Chondrocyte (in vitro differentiated cells): Measurements from ENCODE around the gene ENTPD6. TPM values are rescaled to one million over a fixed set of nuclear protein-coding genes. Genes with fewer than 3 reads are reported as not detected.

Source experiments
- DNase-seq: peaks from one replicate; pipeline ENCODE4 v3.0.0; 2021; ENCODE audit warnings: mixed read lengths, low spot score
- H3K27ac Mint-ChIP-seq: one replicate; pipeline ENCODE4 v1.8.0; 2021; ENCODE audit warnings: mild to moderate bottlenecking, moderate library complexity, mixed read lengths; ENCODE audit not compliant: unreplicated experiment
- H3K27me3 Mint-ChIP-seq: 2 replicates; pipeline ENCODE4 v1.8.0; 2021; ENCODE audit warnings: low read depth, mixed read lengths
- H3K36me3 Mint-ChIP-seq: 2 replicates; pipeline ENCODE4 v1.8.0; 2021; ENCODE audit warnings: low read depth, mixed read lengths
- H3K4me1 Mint-ChIP-seq: 2 replicates; pipeline ENCODE4 v1.8.0; 2021; ENCODE audit warnings: low read depth, mild to moderate bottlenecking, mixed read lengths
- H3K4me3 Mint-ChIP-seq: one replicate; pipeline ENCODE4 v1.8.0; 2021; ENCODE audit warnings: mild to moderate bottlenecking, moderate library complexity, mixed read lengths; ENCODE audit not compliant: unreplicated experiment
- H3K9me3 Mint-ChIP-seq: 2 replicates; pipeline ENCODE4 v1.8.0; 2021; ENCODE audit warnings: low read depth, mixed read lengths
- CTCF ChIP-seq: fragments of 200-600 bp; sonication (generic); IDR thresholded peaks from 2 replicates; pipeline ENCODE4 v1.5.0; 2021; ENCODE audit warnings: antibody characterized with exemption, mild to moderate bottlenecking, moderate library complexity
- total RNA-seq: library from RNA; stranded (reverse); gene quantifications from 3 replicates; pipeline ENCODE4 v1.2.1, GENCODE V29; 2021

Gene ENTPD6
- total RNA-seq, 1 donor from 2014 or later, result 53.5 TPM

- DNase-seq, result no peak
- peaks cover 2% of the 10 kb centered on the region for H3K36me3 Mint-ChIP-seq
- peak overlapping the region; percentile 8 for H3K27ac Mint-ChIP-seq
- H3K9me3 Mint-ChIP-seq, result no peaks in the 10 kb centered on the region
- H3K4me1 Mint-ChIP-seq, result peaks cover 36% of the 10 kb centered on the region
- no peak for TF ChIP-seq CTCF
- no peak overlapping the region for H3K4me3 Mint-ChIP-seq
- no peaks in the 10 kb centered on the region for H3K27me3 Mint-ChIP-seq
Observed at GRCh38 chr20:25206063-25206403, 10.5 kb downstream of the ENTPD6 start.

GRCh38 chr20:25206548-25206947, 11.0 kb downstream of the ENTPD6 start:
- Mint-ChIP-seq H3K4me1 (peaks cover 36% of the 10 kb centered on the region), H3K4me3 (no peak overlapping the region), H3K27ac (no peak overlapping the region), H3K27me3 (no peaks in the 10 kb centered on the region), H3K36me3 (peaks cover 6% of the 10 kb centered on the region), H3K9me3 (no peaks in the 10 kb centered on the region)
- DNase-seq, result no peak
- no peak for TF ChIP-seq CTCF

DNA sequence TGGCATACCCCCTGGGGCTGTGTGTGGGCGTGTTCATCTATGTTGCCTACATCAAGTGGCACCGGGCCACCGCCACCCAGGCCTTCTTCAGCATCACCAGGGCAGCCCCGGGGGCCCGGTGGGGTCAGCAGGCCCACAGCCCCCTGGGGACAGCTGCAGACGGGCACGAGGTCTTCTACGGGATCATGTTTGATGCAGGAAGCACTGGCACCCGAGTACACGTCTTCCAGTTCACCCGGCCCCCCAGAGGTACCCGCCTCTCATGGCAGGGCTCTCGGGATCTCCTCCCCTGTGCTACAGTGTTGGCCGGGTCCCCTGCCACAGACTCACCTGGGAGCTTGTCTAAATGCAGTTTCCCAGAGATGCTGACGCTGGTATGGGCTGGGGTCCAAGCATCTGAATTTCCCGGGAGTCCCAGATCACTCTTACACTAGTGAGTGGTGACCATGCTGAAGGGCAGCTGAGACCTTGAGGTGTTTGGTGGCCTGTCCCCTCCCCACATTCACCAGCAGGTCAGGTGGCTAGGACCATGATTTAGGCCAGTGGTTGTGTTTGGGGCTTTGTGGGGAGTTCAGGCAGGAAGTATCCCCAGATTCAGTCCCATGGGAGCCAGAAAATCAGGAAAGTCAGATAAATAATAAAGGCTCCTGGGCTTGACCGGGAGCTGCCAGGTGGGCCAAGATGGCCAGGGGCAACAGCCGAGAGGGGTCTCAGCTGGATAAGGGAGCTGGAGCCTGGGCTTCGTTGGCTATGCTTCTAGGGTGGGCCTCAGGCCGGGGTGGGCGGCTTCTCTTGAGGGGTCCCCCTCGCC, 11.8 kb downstream of the ENTPD6 start:
- TF ChIP-seq CTCF, result no peak
- Mint-ChIP-seq H3K4me3 (no peak overlapping the region), H3K9me3 (no peaks in the 10 kb centered on the region), H3K36me3 (peaks cover 14% of the 10 kb centered on the region), H3K27me3 (no peaks in the 10 kb centered on the region), H3K27ac (no peak overlapping the region), H3K4me1 (peaks cover 36% of the 10 kb centered on the region)
- DNase-seq, result peak; percentile 85

GRCh38 chr20:25207960-25208534, 12.5 kb downstream of the ENTPD6 start:
- H3K27me3 Mint-ChIP-seq, result no peaks in the 10 kb centered on the region
- no peak for DNase-seq

GRCh38 chr20:25209400-25209799, 13.9 kb downstream of the ENTPD6 start:
- H3K27ac Mint-ChIP-seq, result no peak overlapping the region
- H3K9me3 Mint-ChIP-seq, result no peaks in the 10 kb centered on the region
- no peak for TF ChIP-seq CTCF

More at GRCh38 chr20:25207960-25208534, 12.5 kb downstream of the ENTPD6 start:
- Mint-ChIP-seq H3K4me1 (peaks cover 35% of the 10 kb centered on the region), H3K36me3 (peaks cover 14% of the 10 kb centered on the region), H3K9me3 (no peaks in the 10 kb centered on the region), H3K27ac (peak overlapping the region; percentile 45), H3K4me3 (no peak overlapping the region)
- no peak for TF ChIP-seq CTCF

More at GRCh38 chr20:25209400-25209799, 13.9 kb downstream of the ENTPD6 start:
- no peaks in the 10 kb centered on the region for H3K27me3 Mint-ChIP-seq
- peaks cover 14% of the 10 kb centered on the region for H3K36me3 Mint-ChIP-seq
- no peak for DNase-seq
- peaks cover 22% of the 10 kb centered on the region for H3K4me1 Mint-ChIP-seq
- no peak overlapping the region for H3K4me3 Mint-ChIP-seq
